OCI-LY1 (cell line): ENCODE measurements around the gene PLEKHH3.
A peak's percentile ranks its signal among the peaks of the same experiment; 100 is the strongest.

Source experiments
- H2AFZ ChIP-seq: fragments of 200-600 bp; sonication (generic), shearing (Covaris generic); 2 replicates; pipeline ENCODE4 v1.6.0; 2014; ENCODE audit warnings: antibody characterized with exemption, mild to moderate bottlenecking, low read length
- H3F3A ChIP-seq: fragments of 200-600 bp; sonication (generic), shearing (Covaris generic); 2 replicates; pipeline ENCODE4 v1.6.0; 2014; ENCODE audit warnings: mild to moderate bottlenecking, antibody characterized with exemption, low read length, moderate library complexity; ENCODE audit not compliant: insufficient read depth
- H3K27ac ChIP-seq: fragments of 200-600 bp; sonication (generic); 2 replicates; pipeline ENCODE4 v1.5.1; 2014; ENCODE audit warnings: low read length, mixed run types, mild to moderate bottlenecking, low read depth; ENCODE audit not compliant: poor library complexity, severe bottlenecking
- H3K27me3 ChIP-seq: fragments of 200-600 bp; sonication (generic); 2 replicates; pipeline ENCODE4 v1.6.0; 2014; ENCODE audit warnings: antibody characterized with exemption, mild to moderate bottlenecking, low read length, moderate library complexity; ENCODE audit not compliant: insufficient read depth
- H3K36me3 ChIP-seq: fragments of 200-600 bp; sonication (generic); 2 replicates; pipeline ENCODE4 v1.6.1; 2014; ENCODE audit warnings: mild to moderate bottlenecking, antibody characterized with exemption, low read length, moderate library complexity, mixed read lengths; ENCODE audit not compliant: insufficient read depth
- H3K4me1 ChIP-seq: fragments of 200-600 bp; sonication (generic); 2 replicates; pipeline ENCODE4 v1.5.1; 2014; ENCODE audit warnings: mild to moderate bottlenecking, low read length, moderate library complexity; ENCODE audit not compliant: insufficient read depth, severe bottlenecking
- H3K4me2 ChIP-seq: fragments of 200-600 bp; sonication (generic), shearing (Covaris generic); 2 replicates; pipeline ENCODE4 v1.6.1; 2014; ENCODE audit warnings: low read length
- H3K4me3 ChIP-seq: fragments of 200-600 bp; sonication (generic); 2 replicates; pipeline ENCODE4 v1.5.1; 2014; ENCODE audit warnings: low read length, low read depth, mild to moderate bottlenecking, mixed read lengths; ENCODE audit not compliant: poor library complexity, severe bottlenecking
- H3K79me2 ChIP-seq: fragments of 200-600 bp; shearing (Covaris generic); 2 replicates; pipeline ENCODE4 v1.6.1; 2016; ENCODE audit warnings: mixed run types, low read length, mixed read lengths; ENCODE audit not compliant: insufficient read depth
- H3K9ac ChIP-seq: fragments of 200-600 bp; sonication (generic), shearing (Covaris generic); 2 replicates; pipeline ENCODE4 v1.6.1; 2014; ENCODE audit warnings: mild to moderate bottlenecking, low read length, mixed read lengths
- H3K9me2 ChIP-seq: fragments of 200-600 bp; sonication (generic), shearing (Covaris generic); 2 replicates; pipeline ENCODE4 v1.6.1; 2014; ENCODE audit warnings: low read depth, mild to moderate bottlenecking, low read length, mixed read lengths
- H3K9me3 ChIP-seq: fragments of 200-600 bp; shearing (Covaris generic); 2 replicates; pipeline ENCODE4 v1.6.1; 2014; ENCODE audit warnings: low read length, mixed read lengths
- H4K20me1 ChIP-seq: fragments of 200-600 bp; sonication (generic), shearing (Covaris generic); 2 replicates; pipeline ENCODE4 v1.6.0; 2016; ENCODE audit warnings: mild to moderate bottlenecking, low read length; ENCODE audit not compliant: insufficient read depth
- EZH2 ChIP-seq: fragments of 200-600 bp; sonication (generic), shearing (Covaris generic); IDR thresholded peaks from 2 replicates; pipeline ENCODE4 v1.8.0; 2017; ENCODE audit warnings: borderline replicate concordance, mixed run types, mild to moderate bottlenecking, antibody characterized with exemption, low read length, moderate library complexity, mixed read lengths
- TF ChIP-seq, protein P1 (sequence below): fragments of 200-600 bp; sonication (generic), shearing (Covaris generic); IDR thresholded peaks from 2 replicates; pipeline ENCODE4 v1.5.1; 2017; ENCODE audit warnings: mild to moderate bottlenecking, antibody characterized with exemption, low read length, moderate library complexity, mixed read lengths

Gene PLEKHH3

DNA sequence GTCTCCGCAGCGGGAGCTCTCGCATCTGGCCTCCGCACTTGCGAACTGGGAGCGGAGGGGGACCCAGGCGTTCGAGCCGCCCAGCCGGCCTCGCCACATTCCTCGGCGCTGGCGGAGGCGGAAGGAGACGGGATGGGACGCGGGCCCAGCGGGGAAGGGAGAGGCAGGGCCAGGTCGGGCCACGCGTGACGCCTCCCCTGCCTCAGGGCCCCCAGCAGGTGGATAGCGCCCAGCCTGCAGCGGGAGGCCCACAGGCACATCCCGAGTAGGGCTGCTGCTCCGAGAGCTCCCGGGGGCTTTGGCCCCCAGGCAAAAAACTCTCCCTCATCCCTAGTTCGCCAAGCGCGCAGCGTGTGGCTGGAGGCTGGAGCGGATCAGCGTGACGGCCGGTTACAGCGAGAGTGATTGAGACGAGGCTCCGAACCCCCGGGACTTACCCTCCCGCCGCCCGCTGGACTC lies 800 bp downstream of the PLEKHH3 start:
- H3K4me3 ChIP-seq = peak overlapping the region; percentile 71
- no peak overlapping the region for H2AFZ ChIP-seq
- H3K9me3 ChIP-seq = no peaks in the 10 kb centered on the region
- no peak overlapping the region for H3K27ac ChIP-seq
- H3K79me2 ChIP-seq = no peaks in the 10 kb centered on the region
- H3K9me2 ChIP-seq = no peaks in the 10 kb centered on the region
- H3K27me3 ChIP-seq = peaks cover 13% of the 10 kb centered on the region; the same call in 1 of the 2 replicates
- H3K36me3 ChIP-seq = no peaks in the 10 kb centered on the region
- H3K4me2 ChIP-seq = peak overlapping the region; percentile 87
- H3K4me1 ChIP-seq = peaks cover 51% of the 10 kb centered on the region
- TF ChIP-seq, protein P1, sequence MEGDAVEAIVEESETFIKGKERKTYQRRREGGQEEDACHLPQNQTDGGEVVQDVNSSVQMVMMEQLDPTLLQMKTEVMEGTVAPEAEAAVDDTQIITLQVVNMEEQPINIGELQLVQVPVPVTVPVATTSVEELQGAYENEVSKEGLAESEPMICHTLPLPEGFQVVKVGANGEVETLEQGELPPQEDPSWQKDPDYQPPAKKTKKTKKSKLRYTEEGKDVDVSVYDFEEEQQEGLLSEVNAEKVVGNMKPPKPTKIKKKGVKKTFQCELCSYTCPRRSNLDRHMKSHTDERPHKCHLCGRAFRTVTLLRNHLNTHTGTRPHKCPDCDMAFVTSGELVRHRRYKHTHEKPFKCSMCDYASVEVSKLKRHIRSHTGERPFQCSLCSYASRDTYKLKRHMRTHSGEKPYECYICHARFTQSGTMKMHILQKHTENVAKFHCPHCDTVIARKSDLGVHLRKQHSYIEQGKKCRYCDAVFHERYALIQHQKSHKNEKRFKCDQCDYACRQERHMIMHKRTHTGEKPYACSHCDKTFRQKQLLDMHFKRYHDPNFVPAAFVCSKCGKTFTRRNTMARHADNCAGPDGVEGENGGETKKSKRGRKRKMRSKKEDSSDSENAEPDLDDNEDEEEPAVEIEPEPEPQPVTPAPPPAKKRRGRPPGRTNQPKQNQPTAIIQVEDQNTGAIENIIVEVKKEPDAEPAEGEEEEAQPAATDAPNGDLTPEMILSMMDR = no peak
- TF ChIP-seq EZH2 = no peak
- H3K9ac ChIP-seq = peak overlapping the region; percentile 65
- no peaks in the 10 kb centered on the region for H3F3A ChIP-seq
- H4K20me1 ChIP-seq = no peaks in the 10 kb centered on the region

DNA sequence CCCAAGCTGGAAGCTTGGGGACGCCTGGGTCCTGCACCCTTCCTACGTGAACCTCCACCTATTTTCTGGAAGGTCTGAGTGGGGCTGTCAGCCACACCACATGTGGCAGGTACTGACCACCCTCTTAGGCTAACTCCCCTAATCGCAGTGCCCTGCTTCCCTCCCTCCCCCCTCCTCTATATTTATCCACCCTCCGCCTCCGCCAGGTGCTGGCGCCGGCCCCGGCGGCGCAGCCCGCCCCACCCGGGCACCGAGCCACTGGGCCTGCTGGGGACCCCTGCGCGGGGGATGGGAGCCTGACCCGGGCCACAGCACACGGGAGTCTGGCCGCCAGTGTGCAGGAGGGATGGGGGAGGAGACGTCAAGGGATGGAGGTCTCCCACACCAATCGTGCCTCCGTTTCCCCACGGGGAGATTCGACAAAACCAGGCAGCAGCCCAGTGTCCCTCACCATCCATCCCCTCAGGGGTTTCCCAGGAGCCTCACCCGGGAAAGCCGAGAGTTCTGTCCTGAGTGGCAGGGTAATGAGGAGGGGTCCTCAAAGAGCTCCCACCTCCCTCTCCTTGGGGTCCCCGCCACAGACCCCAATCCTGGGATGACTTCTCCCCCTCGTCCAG lies 1.3 kb downstream of the PLEKHH3 start:
- no peaks in the 10 kb centered on the region for H3K9me2 ChIP-seq
- H3K27ac ChIP-seq = no peak overlapping the region
- H3F3A ChIP-seq = no peaks in the 10 kb centered on the region
- peaks cover 16% of the 10 kb centered on the region; the same call in 1 of the 2 replicates for H3K27me3 ChIP-seq
- H3K9me3 ChIP-seq = no peaks in the 10 kb centered on the region
- TF ChIP-seq, protein P1 = no peak
- peak overlapping the region; percentile 65; the same call in 1 of the 2 replicates for H3K9ac ChIP-seq
- H4K20me1 ChIP-seq = no peaks in the 10 kb centered on the region
- H3K4me2 ChIP-seq = peak overlapping the region; percentile 87
- H3K36me3 ChIP-seq = no peaks in the 10 kb centered on the region
- H2AFZ ChIP-seq = no peak overlapping the region
- H3K4me3 ChIP-seq = peak overlapping the region; percentile 71
- no peaks in the 10 kb centered on the region for H3K79me2 ChIP-seq
- peaks cover 55% of the 10 kb centered on the region for H3K4me1 ChIP-seq

DNA sequence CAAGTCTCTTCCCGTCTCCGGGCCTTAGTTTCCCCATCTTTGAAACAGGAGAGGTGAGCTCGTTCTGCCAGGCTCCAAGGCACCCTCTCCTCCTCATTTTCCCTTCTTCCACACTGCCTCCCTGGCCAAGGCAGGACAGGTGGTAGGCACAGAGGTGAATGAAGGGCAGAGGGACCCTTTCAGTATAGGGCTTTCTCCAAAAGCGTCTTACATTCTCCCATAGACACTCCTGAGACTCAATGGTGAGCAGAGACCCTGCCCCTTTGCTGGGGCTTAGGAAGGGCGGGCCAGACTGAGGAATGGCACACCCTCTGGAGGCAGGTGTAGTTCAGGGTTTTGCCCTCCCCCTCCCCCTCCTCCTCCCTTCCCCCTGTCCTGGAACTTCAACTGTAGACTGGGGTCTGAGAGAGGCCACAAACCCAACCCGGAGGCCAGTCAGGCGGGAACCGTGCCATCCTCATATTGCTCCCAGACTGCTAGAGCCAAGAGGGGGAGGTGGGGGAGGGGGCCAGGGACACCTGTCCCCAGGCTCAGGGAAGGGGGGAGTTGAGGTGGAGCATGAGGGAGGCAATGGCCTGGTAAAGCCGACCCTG lies 1.9 kb downstream of the PLEKHH3 start:
- Histone ChIP-seq H3K9ac (no peak overlapping the region), H3K9me2 (no peaks in the 10 kb centered on the region), H3K9me3 (no peaks in the 10 kb centered on the region), H3K4me3 (no peak overlapping the region), H3K79me2 (no peaks in the 10 kb centered on the region), H3K36me3 (no peaks in the 10 kb centered on the region), H3K27ac (no peak overlapping the region), H2AFZ (no peak overlapping the region), H3K4me2 (peak overlapping the region; percentile 87), H3F3A (no peaks in the 10 kb centered on the region), H3K27me3 (peaks cover 16% of the 10 kb centered on the region; the same call in 1 of the 2 replicates), H3K4me1 (peaks cover 55% of the 10 kb centered on the region), H4K20me1 (no peaks in the 10 kb centered on the region)
- TF ChIP-seq EZH2 = no peak
- TF ChIP-seq, protein P1 = no peak
